GM19328 (cell line): ENCODE data around the gene KCNQ1.

Experiments
- ATAC-seq: cut with Tn5 transposase; IDR thresholded peaks from one replicate; pipeline ENCODE4 v1.9.1; 2021; ENCODE audit warnings: mild to moderate bottlenecking, moderate library complexity; ENCODE audit not compliant: unreplicated experiment

KCNQ1 gene

DNA sequence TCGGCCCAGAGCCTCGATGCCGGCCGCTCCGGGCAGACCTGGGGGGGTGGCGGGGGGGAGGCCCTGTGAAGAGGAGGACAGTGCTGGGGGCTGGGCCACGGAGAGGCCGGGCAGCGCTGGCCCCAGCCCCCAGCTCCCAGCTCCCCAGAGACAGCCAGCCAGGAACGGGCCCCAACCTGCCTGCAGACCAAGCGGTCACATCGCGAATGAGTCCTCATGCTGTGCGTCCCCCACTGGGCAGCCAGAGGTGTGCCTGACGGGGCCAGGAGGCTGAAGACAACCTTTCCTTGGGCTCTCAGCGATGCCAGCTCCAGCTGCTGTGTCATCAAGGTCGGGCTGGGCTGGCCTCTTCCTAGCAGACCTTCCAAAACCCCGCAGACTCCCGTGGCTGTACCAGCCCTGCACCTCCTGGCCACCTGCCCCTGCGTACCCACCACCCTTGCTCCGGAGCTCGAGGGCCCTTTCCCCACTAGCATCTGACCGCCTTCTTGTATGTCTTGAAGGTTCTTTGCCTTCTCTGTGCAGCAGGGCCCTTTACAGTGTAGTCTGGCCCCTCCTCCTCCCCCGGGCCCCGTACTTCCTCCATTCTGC, 352.4 kb downstream of the KCNQ1 start:
- ATAC-seq: no peak

- no peak for ATAC-seq
These were observed 353.0 kb downstream of the KCNQ1 start for GRCh38 chr11:2797741-2798361.

DNA sequence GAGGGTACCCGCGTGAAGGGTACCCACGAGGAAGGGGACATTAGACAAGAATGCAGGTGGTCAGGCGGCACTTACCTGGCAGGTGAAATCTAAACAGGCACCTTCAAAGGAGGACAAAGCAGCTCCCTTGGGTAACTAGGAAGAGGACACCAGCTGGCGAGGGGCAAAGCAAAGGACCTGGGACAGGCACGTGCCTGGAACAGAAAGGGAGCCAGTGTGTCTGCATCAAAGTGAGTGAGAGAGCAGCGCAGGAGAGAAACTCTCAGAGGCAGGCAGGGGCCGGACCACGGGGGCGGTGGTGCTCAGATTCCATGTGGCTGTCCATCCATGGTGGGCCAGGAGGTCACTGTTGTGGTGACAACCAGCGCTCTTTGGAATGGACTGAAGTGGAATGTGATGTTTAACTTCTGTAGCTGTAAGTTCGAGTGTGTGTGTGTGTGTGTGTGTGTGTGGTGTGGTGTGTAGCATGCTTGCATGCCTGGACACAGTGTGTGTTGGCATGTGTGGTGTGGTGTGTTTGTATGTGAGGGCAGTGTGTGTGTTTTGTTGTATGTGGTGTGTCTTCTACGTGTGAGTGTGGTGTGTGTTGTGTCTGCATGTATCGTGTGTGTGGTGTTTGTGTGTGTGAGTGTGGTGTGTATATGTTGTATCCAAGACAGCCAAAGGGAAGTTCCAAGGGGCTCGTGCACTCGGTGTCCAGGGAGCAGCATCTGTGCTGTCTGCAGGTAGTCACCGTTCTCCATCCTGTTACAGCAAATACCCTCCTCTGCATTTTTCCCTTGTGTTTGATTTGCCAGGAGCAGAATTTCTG, 354.3 kb downstream of the KCNQ1 start:
- no peak for ATAC-seq

- no peak for ATAC-seq
These were observed 355.3 kb downstream of the KCNQ1 start for GRCh38 chr11:2799881-2800654.

DNA sequence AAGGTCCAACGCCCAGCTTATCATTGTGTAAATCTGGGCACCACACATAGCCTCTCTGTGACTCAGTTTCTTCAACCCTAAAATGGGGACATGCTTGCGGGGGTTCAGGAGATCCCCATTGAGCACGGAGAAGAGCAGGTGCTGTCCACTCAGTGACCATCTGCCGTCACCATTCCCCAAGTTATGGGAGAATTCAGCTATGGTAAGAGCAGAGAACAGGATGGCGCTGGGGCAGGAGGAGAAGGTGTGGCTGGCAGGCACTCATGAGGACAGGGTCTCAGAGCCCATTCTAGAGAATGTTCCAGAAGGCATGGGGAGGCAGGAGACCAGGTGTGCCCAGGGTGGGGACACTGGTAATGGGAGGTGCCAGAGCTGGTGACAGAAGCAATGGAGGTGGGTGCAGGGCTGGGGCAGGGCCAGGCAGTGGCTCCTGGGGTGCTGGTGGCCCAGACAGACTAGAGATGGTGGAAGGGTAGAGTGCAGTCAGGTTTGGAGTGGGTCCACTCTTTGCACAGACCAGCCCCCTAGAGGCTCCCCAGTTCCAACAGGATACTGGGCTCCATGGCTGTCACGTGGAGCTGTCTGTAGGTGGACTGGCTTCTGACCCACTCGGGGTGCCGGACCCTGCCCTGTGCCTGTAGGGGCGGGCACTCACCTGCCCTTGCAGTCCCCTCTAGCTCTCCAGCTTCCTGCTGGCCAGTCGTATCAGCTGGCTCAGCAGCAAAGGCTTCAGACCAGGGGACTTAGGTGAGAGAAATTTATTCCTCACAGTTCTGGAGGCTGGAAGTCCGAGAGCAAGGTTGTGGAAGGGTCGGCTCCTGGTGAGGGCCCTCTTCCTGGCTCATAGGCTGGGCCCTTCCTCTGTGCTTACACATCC, 356.1 kb downstream of the KCNQ1 start:
- no peak for ATAC-seq

- no peak for ATAC-seq
These were observed 357.0 kb downstream of the KCNQ1 start for GRCh38 chr11:2801711-2802388.

- no peak for ATAC-seq
These were observed 357.8 kb downstream of the KCNQ1 start for GRCh38 chr11:2802389-2803185.

- ATAC-seq: no peak
These were observed 358.6 kb downstream of the KCNQ1 start for GRCh38 chr11:2803186-2804091.

GRCh38 chr11:2804189-2804588, 359.4 kb downstream of the KCNQ1 start:
- ATAC-seq: no peak

DNA sequence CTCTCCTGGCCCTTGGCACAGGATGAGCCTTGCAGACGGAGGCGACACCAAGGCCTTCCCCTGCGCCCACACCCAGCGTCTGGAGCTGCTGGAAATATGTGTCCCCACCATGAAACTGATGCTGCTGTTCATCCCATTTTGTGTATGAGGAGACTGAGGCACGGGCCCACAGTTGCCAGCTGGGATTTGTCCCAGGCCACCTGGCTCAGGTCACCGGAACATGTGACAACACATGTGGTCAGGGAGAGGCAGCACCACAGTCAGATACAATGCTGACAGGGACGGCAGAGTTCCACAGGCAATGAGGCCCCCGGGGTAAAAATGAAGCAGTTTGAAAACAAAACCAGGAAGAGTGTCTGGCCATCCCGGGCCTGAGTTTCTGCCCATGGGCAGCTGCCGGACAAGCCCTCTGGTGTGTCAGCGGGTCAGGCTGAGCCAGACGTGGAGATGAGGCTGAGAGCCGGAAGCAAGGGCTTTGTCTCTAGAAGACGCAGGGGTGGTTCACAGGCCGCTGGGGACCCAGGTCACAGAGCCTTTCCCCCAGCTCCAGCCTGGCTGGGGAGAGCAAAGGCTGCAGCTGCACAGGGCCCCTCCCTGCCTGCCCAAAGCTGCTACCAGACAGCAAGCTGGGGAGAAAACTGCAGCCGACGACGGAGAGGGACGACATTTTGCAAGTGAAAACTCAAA, 360.0 kb downstream of the KCNQ1 start:
- ATAC-seq: no peak

- no peak for ATAC-seq
These were observed 360.7 kb downstream of the KCNQ1 start for GRCh38 chr11:2805388-2806056.

- no peak for ATAC-seq
These were observed 361.7 kb downstream of the KCNQ1 start for GRCh38 chr11:2806351-2807024.

DNA sequence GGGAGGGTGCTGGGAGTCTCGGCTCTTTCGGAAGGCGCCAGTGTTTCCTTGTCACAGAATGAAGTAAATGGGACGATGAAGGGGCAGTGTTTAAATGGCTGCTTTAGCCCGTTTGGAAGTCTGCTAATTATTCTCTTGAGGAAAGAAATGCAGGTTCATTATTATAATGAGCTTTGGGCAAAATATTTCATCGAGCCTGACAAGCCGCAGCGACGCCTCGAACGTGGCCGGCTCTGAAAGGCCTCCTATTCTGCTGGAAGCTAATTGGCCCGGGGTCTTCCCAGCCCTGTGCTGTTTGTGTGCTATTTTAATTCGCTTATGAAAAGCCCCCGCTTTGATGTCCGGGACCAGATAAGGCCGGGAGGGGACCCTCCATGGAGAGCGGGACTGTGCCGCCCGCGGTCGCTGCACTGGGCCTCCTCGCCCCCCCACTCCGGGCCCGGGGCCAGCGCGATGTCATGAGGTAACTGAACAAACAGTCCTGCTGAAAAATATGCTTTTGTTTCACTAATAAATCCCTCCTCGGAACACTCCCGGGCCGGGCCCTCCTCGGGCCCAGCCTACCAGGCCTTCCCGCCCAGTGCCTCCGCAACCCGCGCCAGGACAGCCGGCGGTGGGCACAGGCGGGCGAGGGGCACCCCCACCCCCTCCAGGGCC, 362.3 kb downstream of the KCNQ1 start:
- ATAC-seq: no peak

DNA sequence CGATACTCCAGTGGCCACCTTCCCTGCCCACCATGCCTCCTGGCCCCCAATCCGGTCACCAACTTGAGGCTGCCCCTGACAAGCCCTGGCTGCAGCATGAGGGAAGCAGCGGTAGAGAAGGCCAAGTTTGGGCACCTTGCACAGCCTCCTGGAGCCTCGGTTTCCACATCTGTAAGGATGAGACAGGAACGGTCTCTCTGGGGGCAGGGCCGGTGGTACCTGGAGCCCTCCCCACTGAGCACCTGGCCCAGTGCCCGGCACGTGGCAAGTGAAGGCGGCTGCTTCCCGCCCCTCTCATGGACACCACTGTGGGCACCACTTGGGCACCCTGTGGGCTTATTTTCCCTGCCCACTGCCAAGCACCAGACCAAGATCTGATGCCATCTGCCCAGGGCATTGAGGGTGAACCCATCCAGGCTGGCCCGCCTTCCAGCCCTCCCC, 363.0 kb downstream of the KCNQ1 start:
- no peak for ATAC-seq
